Esophagus squamous epithelium (tissue), 5 donors: ENCODE results near the gene DNAJC30. TPM values are rescaled to one million over a fixed set of nuclear protein-coding genes. Genes with fewer than 3 reads are reported as not detected.
A peak's percentile ranks its signal among the peaks of the same experiment; 100 is the strongest.

Source experiments
- DNase-seq: peaks from one replicate; lab custom pipeline; 2025; lab: John Stamatoyannopoulos, UW
- H3K27ac ChIP-seq, 4 donors: fragments of 200-600 bp; sonication (generic); one replicate each; pipeline ENCODE4 v1.5.1; 2016 to 2019; ENCODE audit warnings: mild to moderate bottlenecking in 1 of 4
- H3K27me3 ChIP-seq, 4 donors: fragments of 200-600 bp; sonication (generic); 1 replicate in 3 of 4; 2 replicates in 1 of 4; pipeline versions ENCODE4 v1.5.1 to v1.6.0; 2017 to 2021; ENCODE audit warnings: antibody characterized with exemption in 1 of 4
- H3K36me3 ChIP-seq, 3 donors: fragments of 200-600 bp; sonication (generic); one replicate each; pipeline ENCODE4 v1.5.1; 2016 to 2019
- H3K4me1 ChIP-seq, 3 donors: fragments of 200-600 bp; sonication (generic); one replicate each; pipeline ENCODE4 v1.5.1; 2017 to 2019
- H3K4me3 ChIP-seq, 4 donors: fragments of 200-600 bp; sonication (generic); 1 replicate in 3 of 4; 2 replicates in 1 of 4; pipeline ENCODE4 v1.5.1; 2016 to 2019; ENCODE audit warnings: mild to moderate bottlenecking in 2 of 4, moderate library complexity in 1 of 4
- H3K9me3 ChIP-seq, 3 donors: fragments of 200-600 bp; sonication (generic); one replicate each; pipeline ENCODE4 v1.5.1; 2016 to 2019
- POLR2A ChIP-seq, 4 donors: fragments of 450-650 bp; IDR thresholded peaks; one replicate each; pipeline ENCODE4 v1.6.1; 2017; ENCODE audit warnings: antibody characterized with exemption in 4 of 4, mild to moderate bottlenecking in 4 of 4, moderate library complexity in 3 of 4
- WGBS, 2 donors: methylation state at CpG; one replicate each; pipeline ENCODE4 v1.1.5; 2018; 5-methylcytosine and 5-hydroxymethylcytosine counted together
- intact Hi-C: fragments of 100-400 bp; cut with DNase I; formaldehyde crosslinking; loops from one replicate; pipeline ENCODE4 v1.15.0; 2022
- total RNA-seq, 4 donors: library from RNA; depleted of rRNA; stranded (reverse); fragments of >200 nt; gene quantifications; one replicate each; pipeline ENCODE4 v1.1.0, GENCODE V29; 2016
- TF ChIP-seq, protein P1 (sequence below), 6 experiments: fragments of 450-650 bp in 4 of 6; fragments of 200-600 bp in 2 of 6; sonication (generic) in 2 of 6; IDR thresholded peaks; one replicate each; pipeline ENCODE4 v1.5.1; 2016 to 2019; ENCODE audit warnings: antibody characterized with exemption in 6 of 6, mild to moderate bottlenecking in 4 of 6, moderate library complexity in 4 of 6
- donor health status: DM: yes; HTN: yes; CAD: no.

DNAJC30 gene
- total RNA-seq, 4 donors from 2014 or later: 2.7 to 5.7 (median 4.8) TPM

DNA sequence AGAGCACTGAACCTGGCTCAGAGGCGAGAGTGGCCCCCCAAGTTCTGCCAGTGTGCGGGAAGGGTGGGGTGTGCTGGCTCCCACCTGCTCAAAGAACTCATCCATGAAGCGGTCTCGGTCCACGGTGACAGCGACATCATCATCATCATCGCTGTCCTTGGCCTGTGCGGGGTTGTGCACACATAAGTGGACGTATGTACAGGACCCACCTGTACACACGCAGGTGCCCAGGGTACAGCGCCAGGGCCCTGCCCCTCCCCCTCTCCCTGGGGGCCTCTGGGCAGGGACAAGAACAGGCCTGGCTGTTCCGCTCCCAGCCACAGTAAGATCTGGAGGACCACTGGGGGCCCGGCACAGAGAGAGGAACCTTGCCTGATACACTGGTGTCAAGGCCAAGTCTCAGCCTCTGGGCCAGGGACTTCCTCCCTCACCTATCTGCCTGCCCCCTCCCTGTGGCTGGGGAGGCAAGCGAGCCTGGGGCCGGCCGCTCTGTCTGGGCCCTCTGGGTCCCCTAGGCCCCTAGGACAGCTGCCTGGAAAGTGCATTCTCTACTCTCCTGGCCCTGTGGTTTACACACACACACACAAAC lies 25.8 kb upstream of the DNAJC30 start:
- Histone ChIP-seq H3K4me1 (peaks cover 21 to 38% (median 27%) of the 10 kb centered on the region in 3 donors), H3K4me3 (no peak overlapping the region), H3K27ac (no peak overlapping the region), H3K36me3 (no peaks in the 10 kb centered on the region), H3K27me3 (peaks cover 0 to 7% (median 0%) of the 10 kb centered on the region in 4 donors), H3K9me3 (no peaks in the 10 kb centered on the region)
- DNase-seq: no peak
- 94 to 100% methylated on average over 1 to 11 of the region's 16 CpGs for WGBS, 2 donors
- intact Hi-C loops: no loop called here
- TF ChIP-seq POLR2A (IDR thresholded peaks at IDR 0.05): no peak
- TF ChIP-seq, protein P1, sequence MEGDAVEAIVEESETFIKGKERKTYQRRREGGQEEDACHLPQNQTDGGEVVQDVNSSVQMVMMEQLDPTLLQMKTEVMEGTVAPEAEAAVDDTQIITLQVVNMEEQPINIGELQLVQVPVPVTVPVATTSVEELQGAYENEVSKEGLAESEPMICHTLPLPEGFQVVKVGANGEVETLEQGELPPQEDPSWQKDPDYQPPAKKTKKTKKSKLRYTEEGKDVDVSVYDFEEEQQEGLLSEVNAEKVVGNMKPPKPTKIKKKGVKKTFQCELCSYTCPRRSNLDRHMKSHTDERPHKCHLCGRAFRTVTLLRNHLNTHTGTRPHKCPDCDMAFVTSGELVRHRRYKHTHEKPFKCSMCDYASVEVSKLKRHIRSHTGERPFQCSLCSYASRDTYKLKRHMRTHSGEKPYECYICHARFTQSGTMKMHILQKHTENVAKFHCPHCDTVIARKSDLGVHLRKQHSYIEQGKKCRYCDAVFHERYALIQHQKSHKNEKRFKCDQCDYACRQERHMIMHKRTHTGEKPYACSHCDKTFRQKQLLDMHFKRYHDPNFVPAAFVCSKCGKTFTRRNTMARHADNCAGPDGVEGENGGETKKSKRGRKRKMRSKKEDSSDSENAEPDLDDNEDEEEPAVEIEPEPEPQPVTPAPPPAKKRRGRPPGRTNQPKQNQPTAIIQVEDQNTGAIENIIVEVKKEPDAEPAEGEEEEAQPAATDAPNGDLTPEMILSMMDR (IDR thresholded peaks at IDR 0.05): no peak

GRCh38 chr7:73707045-73707631 lies 23.9 kb upstream of the DNAJC30 start:
- Histone ChIP-seq H3K27me3 (no peaks in the 10 kb centered on the region), H3K4me3 (no peak overlapping the region), H3K27ac (peak overlapping the region in 2 of 4 donors; percentile 21 to 36), H3K36me3 (peaks cover 0 to 7% (median 0%) of the 10 kb centered on the region in 3 donors), H3K4me1 (peaks cover 22 to 45% (median 30%) of the 10 kb centered on the region in 3 donors), H3K9me3 (no peaks in the 10 kb centered on the region)
- intact Hi-C loops: no loop called here
- no peak for DNase-seq
- TF ChIP-seq POLR2A (IDR thresholded peaks at IDR 0.05): no peak
- TF ChIP-seq, protein P1 (IDR thresholded peaks at IDR 0.05): no peak
- 25 to 43% methylated on average over 2 to 4 of the region's 15 CpGs for WGBS, 2 donors

DNA sequence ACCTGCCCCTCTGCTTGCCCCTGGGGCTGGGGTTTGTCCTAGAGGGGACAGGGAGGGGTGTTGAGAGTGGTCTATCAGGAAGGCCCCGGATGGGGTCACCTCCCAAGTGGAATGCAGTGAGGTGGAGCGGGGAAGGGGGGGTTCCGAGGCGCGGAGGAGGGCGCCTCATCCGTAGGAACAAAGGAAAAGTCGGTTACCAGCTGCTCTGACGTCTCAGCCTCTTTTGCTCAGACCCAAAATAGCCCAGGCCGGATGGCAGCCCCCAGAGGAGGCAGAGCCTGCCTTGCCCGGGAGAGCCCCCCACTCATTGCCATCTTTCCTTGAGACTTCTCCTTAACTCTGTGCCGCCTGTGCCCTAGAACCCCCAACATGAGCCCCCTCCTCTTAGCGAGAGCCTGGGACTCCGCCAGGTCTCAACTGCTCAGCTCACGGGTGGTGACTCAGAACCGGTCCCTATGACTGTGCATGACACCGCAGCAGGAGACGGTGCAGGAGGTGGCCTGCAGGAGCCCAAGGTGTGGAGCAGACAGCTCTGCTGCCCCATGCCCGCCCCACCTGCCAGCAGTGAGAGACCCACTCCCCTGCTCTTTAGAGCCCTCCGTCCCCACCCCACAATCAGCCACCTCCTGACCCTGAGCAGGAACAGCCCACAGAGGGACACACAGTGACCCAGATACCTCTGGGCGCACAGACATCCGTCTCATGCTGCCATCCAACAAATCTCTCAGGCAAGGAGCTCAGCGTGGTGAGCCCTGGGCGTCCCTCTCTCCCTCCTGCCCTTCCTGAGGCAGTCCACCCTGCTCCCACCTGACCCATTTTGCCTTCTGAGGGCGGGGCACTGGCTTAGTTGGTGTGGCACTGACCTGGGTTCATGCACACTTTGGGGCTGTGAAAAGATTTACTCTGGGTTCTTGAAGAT lies 23.1 kb upstream of the DNAJC30 start:
- H3K4me1 ChIP-seq: peaks cover 22 to 45% (median 30%) of the 10 kb centered on the region in 3 donors
- no peaks in the 10 kb centered on the region for H3K27me3 ChIP-seq
- no peaks in the 10 kb centered on the region for H3K9me3 ChIP-seq
- 67 to 83% methylated on average over 4 to 12 of the region's 25 CpGs for WGBS, 2 donors
- H3K27ac ChIP-seq: peak overlapping the region in 2 of 4 donors; percentile 21 to 36
- DNase-seq: no peak
- TF ChIP-seq, protein P1 (IDR thresholded peaks at IDR 0.05): no peak
- intact Hi-C loops: no loop called here
- H3K4me3 ChIP-seq: no peak overlapping the region
- H3K36me3 ChIP-seq: peaks cover 0 to 15% (median 0%) of the 10 kb centered on the region in 3 donors

- H3K9me3 ChIP-seq: no peaks in the 10 kb centered on the region
- DNase-seq: no peak
- peak overlapping the region in 2 of 4 donors; percentile 14 to 54 for H3K27ac ChIP-seq
- intact Hi-C loops: no loop called here
- H3K36me3 ChIP-seq: peaks cover 0 to 22% (median 0%) of the 10 kb centered on the region in 3 donors
- H3K4me1 ChIP-seq: peaks cover 22 to 45% (median 30%) of the 10 kb centered on the region in 3 donors
- H3K4me3 ChIP-seq: no peak overlapping the region
- WGBS, 2 donors: 71 to 86% methylated on average over 6 to 9 of the region's 10 CpGs
- H3K27me3 ChIP-seq: no peaks in the 10 kb centered on the region
- TF ChIP-seq, protein P1 (IDR thresholded peaks at IDR 0.05): no peak
- TF ChIP-seq POLR2A (IDR thresholded peaks at IDR 0.05): no peak
Measured at GRCh38 chr7:73705551-73705920, 22.3 kb upstream of the DNAJC30 start.
